Measurements from ENCODE around the gene TOM1L2. TPM values are rescaled to one million over a fixed set of nuclear protein-coding genes. Genes with fewer than 3 reads are reported as not detected.

TOM1L2 gene
- total RNA-seq, 1 donor from 2014 or later, result 88.6 TPM

DNA sequence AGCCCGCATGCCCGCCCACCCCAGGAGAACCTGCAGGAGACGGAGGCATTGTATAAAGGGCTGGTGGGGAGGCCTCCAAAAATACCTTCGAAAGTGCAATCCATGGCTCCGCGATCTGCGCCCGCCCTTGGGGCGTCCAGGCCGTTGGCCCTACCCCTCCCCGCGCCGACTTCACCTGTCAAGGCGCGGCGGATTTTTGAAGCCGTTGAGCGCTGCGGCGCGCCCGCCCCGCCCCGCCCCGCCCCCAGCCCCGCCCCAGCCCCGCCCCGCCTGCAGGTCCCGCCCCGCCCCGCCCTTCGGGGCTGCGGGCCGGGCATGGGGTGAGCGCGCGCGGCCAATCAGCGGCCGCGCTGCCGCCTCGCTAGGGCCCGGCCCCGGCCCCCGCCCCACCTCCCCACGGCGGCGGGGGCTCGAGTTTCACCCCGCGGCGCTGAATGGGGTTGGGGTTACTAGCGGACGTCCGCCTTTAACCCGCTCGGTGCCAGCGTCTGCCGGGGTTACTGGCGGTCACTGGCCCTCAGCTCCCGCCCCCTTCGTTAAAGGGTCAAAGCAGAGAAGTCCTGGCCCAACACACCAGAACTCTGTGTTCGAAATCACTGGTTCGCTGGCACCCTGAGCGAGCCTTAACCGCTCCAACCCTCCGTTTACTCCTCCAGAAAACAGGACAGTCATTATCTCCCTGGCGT, 148.6 kb downstream of the TOM1L2 start:
- Histone ChIP-seq H3K27me3 (no peaks in the 10 kb centered on the region), H3K27ac (peak overlapping the region; percentile 91), H3K4me1 (peaks cover 91% of the 10 kb centered on the region), H3K4me3 (peak overlapping the region; percentile 54 to 58), H3K36me3 (peaks cover 0 to 13% of the 10 kb centered on the region in 2 donors), H3K9me3 (no peaks in the 10 kb centered on the region)
- peak in 1 of 2 donors; percentile 61 for TF ChIP-seq POLR2AphosphoS5 (IDR thresholded peaks at IDR 0.05; ENCODE audit: insufficient read depth in 1 of 2, low read depth in 1 of 2)
- TF ChIP-seq, protein P1, sequence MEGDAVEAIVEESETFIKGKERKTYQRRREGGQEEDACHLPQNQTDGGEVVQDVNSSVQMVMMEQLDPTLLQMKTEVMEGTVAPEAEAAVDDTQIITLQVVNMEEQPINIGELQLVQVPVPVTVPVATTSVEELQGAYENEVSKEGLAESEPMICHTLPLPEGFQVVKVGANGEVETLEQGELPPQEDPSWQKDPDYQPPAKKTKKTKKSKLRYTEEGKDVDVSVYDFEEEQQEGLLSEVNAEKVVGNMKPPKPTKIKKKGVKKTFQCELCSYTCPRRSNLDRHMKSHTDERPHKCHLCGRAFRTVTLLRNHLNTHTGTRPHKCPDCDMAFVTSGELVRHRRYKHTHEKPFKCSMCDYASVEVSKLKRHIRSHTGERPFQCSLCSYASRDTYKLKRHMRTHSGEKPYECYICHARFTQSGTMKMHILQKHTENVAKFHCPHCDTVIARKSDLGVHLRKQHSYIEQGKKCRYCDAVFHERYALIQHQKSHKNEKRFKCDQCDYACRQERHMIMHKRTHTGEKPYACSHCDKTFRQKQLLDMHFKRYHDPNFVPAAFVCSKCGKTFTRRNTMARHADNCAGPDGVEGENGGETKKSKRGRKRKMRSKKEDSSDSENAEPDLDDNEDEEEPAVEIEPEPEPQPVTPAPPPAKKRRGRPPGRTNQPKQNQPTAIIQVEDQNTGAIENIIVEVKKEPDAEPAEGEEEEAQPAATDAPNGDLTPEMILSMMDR (IDR thresholded peaks at IDR 0.05), result no peak
- intact Hi-C loops (cut with DNase I), result no loop called here
- DNase-seq (ENCODE audit: extremely low spot score in 2 of 2), result no peak

- H3K27ac ChIP-seq, result peak overlapping the region; percentile 91
- intact Hi-C loops (cut with DNase I), result no loop called here
- TF ChIP-seq POLR2AphosphoS5 (IDR thresholded peaks at IDR 0.05; ENCODE audit: insufficient read depth in 1 of 2, low read depth in 1 of 2) (no peak), POLR2A (IDR thresholded peaks at IDR 0.05) (no peak)
- TF ChIP-seq, protein P1 (IDR thresholded peaks at IDR 0.05), result no peak
Observed at GRCh38 chr17:17822616-17823015, 149.6 kb downstream of the TOM1L2 start.

GRCh38 chr17:17822189-17822588, 150.0 kb downstream of the TOM1L2 start:
- H3K4me1 ChIP-seq, result peaks cover 87% of the 10 kb centered on the region
- H3K9me3 ChIP-seq, result no peaks in the 10 kb centered on the region
- peak in 1 of 2 donors; percentile 31 for TF ChIP-seq POLR2AphosphoS5 (IDR thresholded peaks at IDR 0.05; ENCODE audit: insufficient read depth in 1 of 2, low read depth in 1 of 2)
- TF ChIP-seq, protein P1 (IDR thresholded peaks at IDR 0.05), result no peak
- H3K36me3 ChIP-seq, result peaks cover 0 to 23% of the 10 kb centered on the region in 2 donors
- H3K27ac ChIP-seq, result peak overlapping the region; percentile 91
- no peaks in the 10 kb centered on the region for H3K27me3 ChIP-seq
- no peak for DNase-seq (ENCODE audit: extremely low spot score in 2 of 2)
- peak overlapping the region; percentile 54 to 58 for H3K4me3 ChIP-seq
- intact Hi-C loops (cut with DNase I), result no loop called here

More at GRCh38 chr17:17822616-17823015, 149.6 kb downstream of the TOM1L2 start:
- Histone ChIP-seq H3K36me3 (peaks cover 0 to 19% of the 10 kb centered on the region in 2 donors), H3K4me3 (peak overlapping the region; percentile 54 to 58), H3K4me1 (peaks cover 91% of the 10 kb centered on the region), H3K27me3 (no peaks in the 10 kb centered on the region), H3K9me3 (no peaks in the 10 kb centered on the region)
- no peak for DNase-seq (ENCODE audit: extremely low spot score in 2 of 2)

- intact Hi-C loops (cut with DNase I), result no loop called here
- Histone ChIP-seq H3K36me3 (peaks cover 0 to 34% of the 10 kb centered on the region in 2 donors), H3K4me1 (peaks cover 81% of the 10 kb centered on the region), H3K4me3 (no peak overlapping the region), H3K27ac (peak overlapping the region; percentile 91), H3K9me3 (no peaks in the 10 kb centered on the region), H3K27me3 (no peaks in the 10 kb centered on the region)
- TF ChIP-seq POLR2A (IDR thresholded peaks at IDR 0.05) (no peak), POLR2AphosphoS5 (IDR thresholded peaks at IDR 0.05; ENCODE audit: insufficient read depth in 1 of 2, low read depth in 1 of 2) (no peak)
- TF ChIP-seq, protein P1 (IDR thresholded peaks at IDR 0.05), result no peak
- DNase-seq (ENCODE audit: extremely low spot score in 2 of 2), result no peak
Observed at GRCh38 chr17:17820463-17821158, 151.6 kb downstream of the TOM1L2 start.

DNA sequence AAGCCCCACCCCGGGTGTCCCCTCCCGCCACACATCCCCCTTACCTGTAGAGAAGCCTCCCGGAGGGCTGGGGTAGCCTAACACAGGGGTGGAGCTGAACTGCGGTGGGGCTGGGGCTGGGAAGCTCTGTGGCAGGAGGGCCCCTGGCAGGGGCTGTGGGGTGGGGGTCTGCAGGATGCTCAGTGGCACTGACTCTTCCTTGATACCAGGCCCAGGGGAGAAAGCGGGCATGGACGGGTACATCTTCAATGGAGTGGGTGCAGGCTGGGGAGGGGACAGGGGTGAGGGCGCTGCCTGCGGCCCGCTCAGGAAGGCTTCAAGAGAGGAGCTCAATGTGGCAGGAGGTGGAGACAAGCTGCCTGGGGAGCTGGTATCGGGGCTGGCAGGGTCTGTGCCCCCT, 152.2 kb downstream of the TOM1L2 start:
- peak overlapping the region; percentile 91 for H3K27ac ChIP-seq
- intact Hi-C loops (cut with DNase I), result no loop called here

More for the DNA sequence above, 152.2 kb downstream of the TOM1L2 start:
- no peaks in the 10 kb centered on the region for H3K27me3 ChIP-seq
- TF ChIP-seq, protein P1 (IDR thresholded peaks at IDR 0.05), result no peak
- TF ChIP-seq POLR2A (IDR thresholded peaks at IDR 0.05) (no peak), POLR2AphosphoS5 (IDR thresholded peaks at IDR 0.05; ENCODE audit: insufficient read depth in 1 of 2, low read depth in 1 of 2) (no peak)
- DNase-seq (ENCODE audit: extremely low spot score in 2 of 2), result no peak
- H3K9me3 ChIP-seq, result no peaks in the 10 kb centered on the region
- H3K36me3 ChIP-seq, result peaks cover 0 to 38% of the 10 kb centered on the region in 2 donors
- H3K4me1 ChIP-seq, result peaks cover 76% of the 10 kb centered on the region
- no peak overlapping the region for H3K4me3 ChIP-seq
